Uterus (tissue), 2 donors: ENCODE results near the gene VWA1.

ENCODE experiments used
- CTCF ChIP-seq, 4 experiments: fragments of 200-600 bp in 2 of 4; fragments of 450-650 bp in 2 of 4; sonication (generic) in 2 of 4; IDR thresholded peaks; one replicate each; pipeline ENCODE4 v1.5.1; 2016 to 2019; ENCODE audit warnings: antibody characterized with exemption in 4 of 4, mild to moderate bottlenecking in 2 of 4, moderate library complexity in 1 of 4
- POLR2A ChIP-seq, 2 donors: fragments of 450-650 bp; IDR thresholded peaks; one replicate each; pipeline ENCODE4 v1.6.1; 2016; ENCODE audit warnings: antibody characterized with exemption in 2 of 2, mild to moderate bottlenecking in 1 of 2, moderate library complexity in 1 of 2

GRCh38 chr1:1438531-1439381, 3.3 kb downstream of the VWA1 start:
- TF ChIP-seq CTCF (IDR thresholded peaks at IDR 0.05): no peak
- no peak for TF ChIP-seq POLR2A (IDR thresholded peaks at IDR 0.05)
